C4-2B (cell line): ENCODE results near the gene ADAM33.
A peak's percentile ranks its signal among the peaks of the same experiment; 100 is the strongest.

Source experiments
- H3K27ac ChIP-seq: fragments of 450-650 bp; 2 replicates; pipeline ENCODE4 v1.5.1; 2017
- CTCF ChIP-seq: fragments of 450-650 bp; conservative IDR thresholded peaks from 2 replicates; pipeline ENCODE4 v1.5.1; 2017; ENCODE audit warnings: mild to moderate bottlenecking
- ZFX ChIP-seq: fragments of 450-650 bp; IDR thresholded peaks from 2 replicates; pipeline ENCODE4 v1.6.1; 2017

ADAM33 gene

GRCh38 chr20:3714092-3714491 is 32.3 kb upstream of the ADAM33 start:
- TF ChIP-seq ZFX (no peak), CTCF (no peak)

GRCh38 chr20:3712279-3712873 is 30.6 kb upstream of the ADAM33 start, which contains the start of gene SIGLEC1:
Gene SIGLEC1, minus strand, starts transcription at chr20:3712600. Its CDS starts 5,472 bp downstream, at chr20:3707128.
- H3K27ac ChIP-seq = no peak within 1 kb of the TSS
- TF ChIP-seq ZFX (no peak), CTCF (no peak)

More at GRCh38 chr20:3714092-3714491, 32.3 kb upstream of the ADAM33 start:
- H3K27ac ChIP-seq = no peak overlapping the region

DNA sequence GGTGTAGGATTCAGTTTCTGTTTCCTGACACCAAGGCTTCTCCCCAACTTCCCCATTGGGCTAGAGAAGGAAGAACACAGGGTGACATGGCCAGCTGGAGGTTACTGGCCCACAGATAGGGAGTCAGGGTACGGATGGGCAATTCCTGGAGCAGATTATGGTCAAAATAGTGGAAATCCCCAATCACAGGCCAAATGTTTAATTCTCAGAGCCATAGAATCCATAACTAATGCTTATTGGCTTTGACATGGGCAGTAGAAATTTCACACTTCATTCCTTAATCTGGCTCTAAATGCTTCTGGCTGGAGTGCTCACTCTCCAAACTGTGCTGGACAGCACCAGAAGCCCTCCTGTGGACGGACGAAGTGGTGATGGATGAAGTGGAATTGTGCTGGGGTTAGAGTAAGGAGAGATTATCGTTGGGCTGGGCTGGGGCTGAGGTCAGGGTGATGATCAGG is 29.7 kb upstream of the ADAM33 start:
- TF ChIP-seq ZFX = no peak
- TF ChIP-seq CTCF = no peak
- H3K27ac ChIP-seq = no peak overlapping the region

GRCh38 chr20:3710703-3711483 is 29.1 kb upstream of the ADAM33 start:
- TF ChIP-seq CTCF (peak; percentile 94), ZFX (no peak)
- H3K27ac ChIP-seq = no peak overlapping the region

DNA sequence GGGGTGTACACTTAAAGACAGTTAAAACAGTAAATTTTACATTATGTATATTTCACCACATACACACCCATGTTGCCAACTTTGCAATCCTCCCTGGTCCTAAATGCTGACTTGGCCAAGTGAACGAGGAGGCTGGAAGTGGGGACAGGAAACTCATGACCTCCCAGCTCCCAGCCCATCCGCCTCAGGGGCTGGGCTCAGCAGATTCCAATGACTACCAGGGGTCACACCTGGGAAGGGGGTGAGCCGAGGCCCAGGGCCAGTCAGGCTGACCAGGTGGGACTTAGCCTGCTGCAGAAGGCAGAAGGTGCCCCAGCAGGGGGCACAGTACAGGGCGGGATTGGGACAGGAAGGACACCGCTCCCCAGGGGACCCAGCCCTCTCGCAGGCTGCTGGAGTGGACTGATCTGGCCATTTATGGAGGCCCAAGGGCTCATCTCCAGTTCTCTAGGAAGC is 28.2 kb upstream of the ADAM33 start:
- TF ChIP-seq CTCF (no peak), ZFX (no peak)
- no peak overlapping the region for H3K27ac ChIP-seq

DNA sequence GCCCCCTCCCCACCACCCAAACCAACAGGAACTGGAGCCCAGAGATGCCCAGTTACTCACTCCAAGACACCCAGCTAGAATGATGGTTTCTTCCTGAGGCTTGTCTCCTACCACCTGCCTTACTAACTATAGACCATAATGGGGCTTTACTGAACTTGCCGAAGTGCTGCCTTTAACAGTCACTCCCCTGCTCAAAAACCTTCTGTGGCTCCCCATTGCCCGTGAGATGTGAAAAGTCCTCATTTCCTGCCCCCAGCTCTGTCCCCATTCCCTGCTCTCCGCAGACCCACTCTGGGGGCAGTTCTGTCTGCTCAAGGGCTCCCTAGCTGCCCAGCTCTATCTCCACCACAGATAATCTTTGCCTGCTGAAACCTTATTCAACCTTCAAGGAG is 25.7 kb upstream of the ADAM33 start:
- no peak overlapping the region for H3K27ac ChIP-seq
- TF ChIP-seq CTCF (no peak), ZFX (no peak)

- no peak for TF ChIP-seq CTCF
- TF ChIP-seq ZFX = no peak
- no peak overlapping the region for H3K27ac ChIP-seq
Observed at GRCh38 chr20:3706774-3707507, 25.1 kb upstream of the ADAM33 start.
